HG02970 (cell line): ENCODE data around the gene MSH2.

Experiments used
- ATAC-seq: cut with Tn5 transposase; IDR thresholded peaks from one replicate; pipeline ENCODE4 v1.9.1; 2021; ENCODE audit warnings: mild to moderate bottlenecking, moderate library complexity, moderate number of reproducible peaks; ENCODE audit not compliant: unreplicated experiment, low FRiP score

The MSH2 gene

GRCh38 chr2:47503481-47504070, 100.6 kb downstream of the MSH2 start:
- ATAC-seq: no peak

GRCh38 chr2:47504174-47504810, 101.3 kb downstream of the MSH2 start:
- ATAC-seq: no peak

- no peak for ATAC-seq
Measured at GRCh38 chr2:47506024-47506423, 103.1 kb downstream of the MSH2 start.

GRCh38 chr2:47506436-47506835, 103.5 kb downstream of the MSH2 start:
- no peak for ATAC-seq

- ATAC-seq: no peak
Measured at GRCh38 chr2:47508080-47508479, 105.1 kb downstream of the MSH2 start.

- no peak for ATAC-seq
Measured at GRCh38 chr2:47508641-47509040, 105.7 kb downstream of the MSH2 start.

GRCh38 chr2:47509250-47509649, 106.3 kb downstream of the MSH2 start:
- no peak for ATAC-seq

- ATAC-seq: no peak
Measured at GRCh38 chr2:47509821-47510385, 106.9 kb downstream of the MSH2 start.

GRCh38 chr2:47510745-47511144, 107.8 kb downstream of the MSH2 start:
- ATAC-seq: no peak

GRCh38 chr2:47512581-47513083, 109.7 kb downstream of the MSH2 start:
- ATAC-seq: no peak

GRCh38 chr2:47513981-47514520, 111.1 kb downstream of the MSH2 start:
- no peak for ATAC-seq

GRCh38 chr2:47516360-47517104, 113.6 kb downstream of the MSH2 start:
- ATAC-seq: no peak

GRCh38 chr2:47518497-47519146, 115.7 kb downstream of the MSH2 start:
- ATAC-seq: no peak

- ATAC-seq: no peak
Measured at GRCh38 chr2:47519147-47519537, 116.2 kb downstream of the MSH2 start.

GRCh38 chr2:47519604-47520301, 116.8 kb downstream of the MSH2 start:
- no peak for ATAC-seq

- ATAC-seq: no peak
Measured at GRCh38 chr2:47520302-47520630, 117.3 kb downstream of the MSH2 start.

- peak; percentile 68 for ATAC-seq
Measured at GRCh38 chr2:47520825-47521665, 118.1 kb downstream of the MSH2 start.

GRCh38 chr2:47521666-47522285, 118.8 kb downstream of the MSH2 start:
- no peak for ATAC-seq

- ATAC-seq: no peak
Measured at GRCh38 chr2:47525167-47525566, 122.2 kb downstream of the MSH2 start.
